K562 (cell line): ENCODE results near the gene PLPP7. TPM values are rescaled to one million over a fixed set of nuclear protein-coding genes. Genes with fewer than 3 reads are reported as not detected.

ENCODE experiments used
- C11orf30 ChIP-seq: fragments of 450-650 bp; IDR thresholded peaks from 2 replicates; pipeline ENCODE4 v1.6.1; 2016; ENCODE audit warnings: low read depth, mild to moderate bottlenecking
- CBFB ChIP-seq: sonication (generic); formaldehyde crosslinking; IDR thresholded peaks from 2 replicates; pipeline ENCODE4 v1.4.0; 2020; ENCODE audit warnings: mild to moderate bottlenecking, missing genetic modification reagents
- ELF4 ChIP-seq: fragments of 450-650 bp; formaldehyde crosslinking; IDR thresholded peaks from 2 replicates; pipeline ENCODE4 v1.4.0; 2022; ENCODE audit warnings: missing genetic modification characterization
- EZH2 ChIP-seq: IDR thresholded peaks from 2 replicates; pipeline ENCODE4 v1.6.1; 2012; ENCODE audit warnings: low read depth, mild to moderate bottlenecking, inconsistent platforms, low read length, borderline replicate concordance
- FOSL1 ChIP-seq: fragments of 200-800 bp; sonication (Bioruptor generic); conservative IDR thresholded peaks from 2 replicates; pipeline ENCODE4 v1.6.1; 2016; ENCODE audit warnings: missing genetic modification characterization, missing compliant biosample characterization
- KLF6 ChIP-seq: fragments of 250-450 bp; sonication (Bioruptor Pico); IDR thresholded peaks from 2 replicates; pipeline ENCODE4 v1.4.0; 2020; ENCODE audit warnings: mild to moderate bottlenecking, moderate library complexity, borderline replicate concordance
- OTX1 ChIP-seq: fragments of 450-650 bp; formaldehyde crosslinking; IDR thresholded peaks from 2 replicates; pipeline ENCODE4 v1.4.0; 2022; ENCODE audit warnings: mild to moderate bottlenecking
- PHTF2 ChIP-seq: fragments of 250-450 bp; sonication (Bioruptor Pico); IDR thresholded peaks from 2 replicates; pipeline ENCODE4 v1.5.0; 2021; ENCODE audit warnings: mild to moderate bottlenecking
- RBM14 ChIP-seq: fragments of 200-400 bp; formaldehyde crosslinking; IDR thresholded peaks from 2 replicates; pipeline ENCODE4 v1.6.1; 2018; ENCODE audit warnings: low read depth, mild to moderate bottlenecking, low read length, moderate library complexity, borderline replicate concordance; ENCODE audit not compliant: insufficient read depth
- RBM25 ChIP-seq: fragments of 200-400 bp; formaldehyde crosslinking; IDR thresholded peaks from 2 replicates; pipeline ENCODE4 v1.6.1; 2018; ENCODE audit warnings: low read length, low read depth, moderate library complexity; ENCODE audit not compliant: severe bottlenecking
- TFE3 ChIP-seq: fragments of 450-650 bp; formaldehyde crosslinking; IDR thresholded peaks from 2 replicates; pipeline ENCODE4 v1.4.0; 2020; ENCODE audit warnings: mild to moderate bottlenecking, mixed read lengths
- USF1 ChIP-seq: sonication (generic); formaldehyde crosslinking; IDR thresholded peaks from 2 replicates; pipeline ENCODE4 v1.9.0; 2022; ENCODE audit warnings: mild to moderate bottlenecking, missing genetic modification reagents
- ZBTB43 ChIP-seq: sonication (generic); formaldehyde crosslinking; IDR thresholded peaks from 2 replicates; pipeline ENCODE4 v1.8.0; 2023; ENCODE audit warnings: mild to moderate bottlenecking, missing genetic modification reagents
- ZNF184 ChIP-seq: sonication (generic); formaldehyde crosslinking; IDR thresholded peaks from 2 replicates; pipeline ENCODE4 v1.5.0; 2020; ENCODE audit warnings: missing genetic modification reagents
- ZNF232 ChIP-seq: sonication (generic); formaldehyde crosslinking; IDR thresholded peaks from 2 replicates; pipeline ENCODE4 v1.8.0; 2022; ENCODE audit warnings: mild to moderate bottlenecking, missing genetic modification reagents
- ZNF280A ChIP-seq: fragments of 450-650 bp; IDR thresholded peaks from 2 replicates; pipeline ENCODE4 v1.6.1; 2018; ENCODE audit warnings: mild to moderate bottlenecking, low read depth; ENCODE audit not compliant: partially characterized antibody
- ZNF592 ChIP-seq: fragments of 450-650 bp; IDR thresholded peaks from 2 replicates; pipeline ENCODE4 v1.6.1; 2017; ENCODE audit warnings: antibody characterized with exemption, mild to moderate bottlenecking
- polyA plus RNA-seq, 8 experiments: library from polyadenylated mRNA; depleted of rRNA in 4 of 8; stranded (reverse) in 5 of 8; unstranded in 3 of 8; fragments of >200 nt; fragmentation: Nextera tagmentation in 2 of 8; fragmentation: Illumina TruSeq in 1 of 8; extraction: Ambion mirVana in 2 of 8; extraction: Trizol in 1 of 8; gene quantifications; 2 replicates each; pipeline versions ENCODE4 v1.2.1 to v1.2.3, GENCODE V29; 2011 to 2014; ENCODE audit warnings: inconsistent platforms in 1 of 8, missing spikeins in 1 of 8
- total RNA-seq, 7 experiments: library from RNA; depleted of rRNA in 6 of 7; stranded (reverse); fragments of >200 nt in 6 of 7; fragmentation: Illumina TruSeq in 2 of 7; extraction: Trizol in 2 of 7; gene quantifications; 2 replicates each; pipeline versions ENCODE4 v1.2.1 to v1.2.3, GENCODE V29; 2011 to 2021; ENCODE audit warnings: low replicate concordance in 1 of 7

Gene PLPP7
- total and polyA plus RNA-seq, 9 of the 15 experiments (the other 6 are each of a cell fraction or from before 2014, with no cell fraction given), result 0.09 to 0.93 (median 0.18) TPM; not detected in 4

GRCh38 chr9:131312822-131313770 lies 23.6 kb downstream of the PLPP7 start (continued):
- TF ChIP-seq ZNF592 (peak; percentile 85; the same call in 1 of the 2 replicates), ZNF232 (CRISPR knock-in tag) (no peak), RBM25 (peak; percentile 76), KLF6 (CRISPR knock-in tag) (no peak), CBFB (CRISPR knock-in tag) (no peak), OTX1 (CRISPR knock-in tag) (no peak), PHTF2 (CRISPR knock-in tag) (no peak), TFE3 (CRISPR knock-in tag) (no peak), ZNF280A (no peak), ZNF184 (CRISPR knock-in tag) (no peak), ZBTB43 (CRISPR knock-in tag) (no peak), RBM14 (no peak), EZH2 (no peak), FOSL1 (tag) (no peak), C11orf30 (no peak), USF1 (no peak), ELF4 (CRISPR knock-in tag) (no peak)
